K562 (cell line): Measurements from ENCODE around the gene ULBP1. TPM values are rescaled to one million over a fixed set of nuclear protein-coding genes. Genes with fewer than 3 reads are reported as not detected.
"Not testable (repeated sequence)": the region's sequence is repeated elsewhere in the genome, so short reads cannot be mapped to it uniquely, and the experiment has no call there.

Experiments
- ATAC-seq: fragments of 200-7000 bp; cut with Tn5 transposase; 3 replicates; pipeline ENCODE4 v1.9.1; 2020; ENCODE audit warnings: moderate library complexity
- BruUV-seq: library from RNA; stranded (reverse); fragments of 400-500 nt; replicated peaks from 2 replicates; lab custom pipeline; 2021; lab: Mats Ljungman, UMichigan
- CTCF ChIA-PET: fragments of 300-600 bp; formaldehyde crosslinking; extraction: SDS; loops from one replicate; lab custom pipeline; 2021; ENCODE audit warnings: low intra/inter-chr PET ratio; lab: Yijun Ruan, JAX
- POLR2A ChIA-PET: fragments of 300-600, 350-650 bp; sonication (Branson Sonifier 250); formaldehyde crosslinking; extraction: SDS; loops from one replicate; lab custom pipeline; 2021; ENCODE audit warnings: antibody characterized with exemption, inconsistent platforms; lab: Yijun Ruan, JAX
- DNase-seq, 4 experiments: peaks; one replicate each; pipeline versions ENCODE4 v3.0.0 to v3.0.0-alpha.2; 2011 to 2018; ENCODE audit warnings: low spot score in 3 of 4, mixed read lengths in 3 of 4; ENCODE audit errors: extremely low read depth in 1 of 4
- FAIRE-seq: peaks from 2 replicates; lab custom pipeline; 2011; peaks lifted over from hg19 to GRCh38; lab: Jason Lieb, UNC
- H2AFZ ChIP-seq: 2 replicates; pipeline ENCODE4 v1.6.0; 2011; ENCODE audit warnings: low read depth, low read length, control low read depth, inconsistent platforms
- H3K27ac ChIP-seq: fragments of 200-600 bp; 3 replicates; pipeline ENCODE4 v1.8.0; 2011; ENCODE audit warnings: low read depth, mild to moderate bottlenecking, control low read depth, inconsistent platforms, low read length, moderate library complexity, mixed read lengths; ENCODE audit errors: extremely low read depth
- H3K27me3 ChIP-seq, 2 experiments: fragments of 300-600 bp in 1 of 2; 2 replicates in 1 of 2; 3 replicates in 1 of 2; pipeline versions ENCODE4 v1.6.0 to v1.8.0; 2011; ENCODE audit warnings: inconsistent platforms in 2 of 2, low read length in 2 of 2, mild to moderate bottlenecking in 1 of 2, mixed read lengths in 1 of 2, moderate library complexity in 1 of 2; ENCODE audit not compliant: control insufficient read depth in 2 of 2, insufficient read depth in 2 of 2
- H3K36me3 ChIP-seq: fragments of 300-600 bp; 3 replicates; pipeline ENCODE4 v1.8.0; 2011; ENCODE audit warnings: mild to moderate bottlenecking, low read length, inconsistent platforms; ENCODE audit not compliant: control insufficient read depth, insufficient read depth
- H3K4me1 ChIP-seq, 2 experiments: fragments of 200-600 bp in 1 of 2; replicated peaks in 1 of 2; 2 replicates in 1 of 2; 3 replicates in 1 of 2; pipeline versions ENCODE4 v1.5.1 to v1.8.0; 2011; ENCODE audit warnings: inconsistent platforms in 2 of 2, low read length in 2 of 2, mild to moderate bottlenecking in 1 of 2, mixed read lengths in 1 of 2, moderate library complexity in 1 of 2; ENCODE audit not compliant: control insufficient read depth in 2 of 2, insufficient read depth in 2 of 2
- H3K4me2 ChIP-seq: 2 replicates; pipeline ENCODE4 v1.6.1; 2011; ENCODE audit warnings: low read length, control low read depth, inconsistent platforms, mixed read lengths; ENCODE audit not compliant: insufficient read depth
- H3K4me3 ChIP-seq: fragments of 200-600 bp; sonication (generic), shearing (Covaris generic); 2 replicates; pipeline ENCODE4 v1.5.1; 2016; ENCODE audit warnings: control low read depth, inconsistent platforms
- H3K79me2 ChIP-seq: fragments of 200-600 bp; 3 replicates; pipeline ENCODE4 v1.8.0; 2011; ENCODE audit warnings: low read length, inconsistent platforms; ENCODE audit not compliant: control insufficient read depth, insufficient read depth
- H3K9ac ChIP-seq, 2 experiments: 2 replicates each; pipeline versions ENCODE4 v1.6.0 to v1.6.1; 2011; ENCODE audit warnings: low read depth in 2 of 2, low read length in 2 of 2, control low read depth in 1 of 2, inconsistent platforms in 1 of 2, mild to moderate bottlenecking in 1 of 2, mixed read lengths in 1 of 2; ENCODE audit not compliant: insufficient read depth in 1 of 2
- H3K9me1 ChIP-seq: one replicate; pipeline ENCODE4 v1.6.0; 2011; ENCODE audit warnings: inconsistent platforms, mild to moderate bottlenecking, low read length, moderate library complexity; ENCODE audit not compliant: control insufficient read depth, insufficient read depth
- H3K9me3 ChIP-seq: replicated peaks from 2 replicates; pipeline ENCODE4 v1.5.1; 2011; ENCODE audit warnings: low read depth, low read length, inconsistent platforms; ENCODE audit not compliant: control insufficient read depth, insufficient read depth
- H4K20me1 ChIP-seq: replicated peaks from 2 replicates; pipeline ENCODE4 v1.6.1; 2011; ENCODE audit warnings: low read length, inconsistent platforms, mixed read lengths; ENCODE audit not compliant: control insufficient read depth, insufficient read depth
- WGBS: fragments of 100-300 bp; shearing (Covaris generic); methylation state at CpG from one replicate; pipeline ENCODE4 v1.1.6; 2016; ENCODE audit warnings: low coverage, mixed read lengths; ENCODE audit not compliant: insufficient coverage; ENCODE audit errors: missing lambda C conversion rate; 5-methylcytosine and 5-hydroxymethylcytosine counted together
- in situ Hi-C: fragments of 300-500 bp; cut with MboI; formaldehyde crosslinking; loops from 4 replicates; pipeline ENCODE4 v1.15.0; 2018; ENCODE audit warnings: inconsistent platforms, mixed read lengths
- intact Hi-C: fragments of 100-400 bp; cut with micrococcal nuclease; formaldehyde crosslinking; loops from 2 replicates; pipeline ENCODE4 v1.14.2; 2022
- polyA plus RNA-seq, 8 experiments: library from polyadenylated mRNA; depleted of rRNA in 4 of 8; stranded (reverse) in 5 of 8; unstranded in 3 of 8; fragments of >200 nt; fragmentation: Nextera tagmentation in 2 of 8; fragmentation: Illumina TruSeq in 1 of 8; extraction: Ambion mirVana in 2 of 8; extraction: Trizol in 1 of 8; gene quantifications; 2 replicates each; pipeline versions ENCODE4 v1.2.1 to v1.2.3, GENCODE V29; 2011 to 2014; ENCODE audit warnings: inconsistent platforms in 1 of 8, missing spikeins in 1 of 8
- total RNA-seq, 7 experiments: library from RNA; depleted of rRNA in 6 of 7; stranded (reverse); fragments of >200 nt in 6 of 7; fragmentation: Illumina TruSeq in 2 of 7; extraction: Trizol in 2 of 7; gene quantifications; 2 replicates each; pipeline versions ENCODE4 v1.2.1 to v1.2.3, GENCODE V29; 2011 to 2021; ENCODE audit warnings: low replicate concordance in 1 of 7

The ULBP1 gene
- total and polyA plus RNA-seq, 9 of the 15 experiments (the other 6 are each of a cell fraction or from before 2014, with no cell fraction given): 0.33 to 6.0 (median 2.5) TPM

DNA sequence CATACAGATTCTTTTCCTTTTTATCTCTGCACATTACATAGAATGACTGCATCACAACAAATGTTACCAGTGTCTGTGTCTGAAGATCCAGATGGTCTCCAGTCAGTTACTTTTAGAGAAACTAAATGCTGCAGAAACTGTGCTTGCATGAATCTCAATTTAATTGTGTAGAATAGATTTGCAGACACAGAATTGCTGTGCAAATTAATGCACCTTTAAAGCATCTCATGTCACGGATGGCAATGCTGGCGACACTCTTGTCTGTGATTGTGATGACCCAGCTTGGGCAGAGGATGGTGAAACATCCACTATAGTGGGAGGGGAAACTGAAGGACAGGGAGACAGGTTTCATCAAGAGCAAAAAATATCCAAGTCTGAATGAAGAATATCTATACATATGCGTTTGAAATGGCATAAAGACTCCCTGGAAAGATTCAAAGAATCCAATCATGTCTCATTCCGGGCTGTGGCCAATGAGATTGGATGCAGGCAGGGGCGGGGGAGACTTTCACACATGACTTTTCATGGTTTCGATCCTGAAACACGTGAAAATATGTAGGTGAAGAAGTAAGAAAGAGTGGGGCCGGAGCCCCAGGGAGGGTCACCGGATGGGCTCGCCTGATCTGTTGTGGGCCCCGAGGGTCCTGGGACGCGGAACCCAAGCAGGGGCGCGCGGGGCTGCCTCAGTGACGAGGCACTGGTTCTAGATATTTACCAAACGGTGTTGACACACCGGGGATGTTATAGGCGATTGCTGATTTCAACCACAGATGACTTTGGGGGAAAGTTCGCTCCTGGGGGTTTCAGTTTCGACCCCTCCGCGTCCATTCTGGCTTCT lies 50.3 kb downstream of the ULBP1 start:
- WGBS: 12% methylated on average over 7 of the region's 24 CpGs
- H3K9me1 ChIP-seq, BruUV-seq, POLR2A ChIA-PET, H3K9me3 ChIP-seq, H3K27ac ChIP-seq, in situ Hi-C loops, H3K27me3 ChIP-seq, H3K36me3 ChIP-seq, H4K20me1 ChIP-seq, H3K4me2 ChIP-seq, FAIRE-seq, intact Hi-C loops, DNase-seq, ATAC-seq, H3K4me3 ChIP-seq, H2AFZ ChIP-seq, H3K79me2 ChIP-seq, H3K9ac ChIP-seq: not testable (repeated sequence)
- CTCF ChIA-PET: interaction anchor here (1.9 kb wide), 1 partner anchor 80 kb away, joined by 4 read pairs; no protein-coding TSS in a partner anchor
- peaks cover 18 to 21% of the 10 kb centered on the region in 2 experiments; a peak in 4 of 5 replicates for H3K4me1 ChIP-seq

DNA sequence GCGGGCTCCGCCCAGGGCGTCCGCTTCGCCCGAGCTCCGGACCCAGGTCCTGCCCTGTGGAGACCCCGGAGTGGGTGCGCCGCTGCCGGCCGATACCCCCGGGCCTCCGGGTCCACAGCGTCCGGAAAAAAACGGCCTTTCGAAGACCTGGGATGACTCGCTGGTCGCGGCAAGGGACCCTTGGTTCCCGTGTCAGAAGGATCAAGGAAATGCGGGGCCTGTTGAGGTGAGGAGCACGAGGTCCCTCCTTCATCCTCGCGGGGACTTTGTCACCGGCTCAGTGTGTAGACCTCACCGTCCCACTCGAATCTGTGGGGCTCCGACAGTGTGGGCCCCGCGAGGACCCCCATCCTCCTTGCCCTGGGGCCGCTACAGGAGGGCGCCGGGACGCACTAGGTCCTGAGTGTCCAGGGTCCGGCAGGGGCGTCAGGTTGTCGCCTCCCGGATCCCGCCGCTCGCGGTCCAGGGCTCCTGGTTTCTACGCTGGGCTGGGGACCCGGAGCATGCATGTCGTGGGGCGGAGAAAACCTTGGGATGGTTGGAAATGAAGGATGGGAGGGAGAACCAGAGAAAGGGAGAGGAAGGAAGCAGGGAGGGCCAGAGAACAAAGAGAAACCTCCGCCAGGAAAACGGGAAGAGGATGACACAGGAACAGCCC lies 51.0 kb downstream of the ULBP1 start:
- BruUV-seq, DNase-seq, H3K9me3 ChIP-seq, in situ Hi-C loops, POLR2A ChIA-PET, H3K36me3 ChIP-seq, H3K27ac ChIP-seq, H3K9me1 ChIP-seq, H3K4me3 ChIP-seq, H3K79me2 ChIP-seq, FAIRE-seq, H4K20me1 ChIP-seq: not testable (repeated sequence)
- CTCF ChIA-PET: interaction anchor here (4.4 kb wide), 1 partner anchor 79 kb away, joined by 70 read pairs; no protein-coding TSS in a partner anchor
- peaks cover 18 to 21% of the 10 kb centered on the region in 2 experiments; a peak in 4 of 5 replicates for H3K4me1 ChIP-seq
- H3K4me2 ChIP-seq: peak overlapping the region; percentile 63; the same call in 1 of the 2 replicates
- H3K9ac ChIP-seq: peak overlapping the region in 1 of 2 experiments; percentile 77; a peak in 2 of 4 replicates
- ATAC-seq: peak; percentile 9
- WGBS: 18% methylated on average over 9 of the region's 50 CpGs
- H3K27me3 ChIP-seq: peaks cover 3 to 14% of the 10 kb centered on the region in 2 experiments
- H2AFZ ChIP-seq: peak overlapping the region; percentile 79
- intact Hi-C loops: loop anchor here (5.0 kb wide), 1 partner anchor 172 kb away; no protein-coding TSS in a partner anchor
